ENCODE measurements around the gene ZCCHC7. TPM values are rescaled to one million over a fixed set of nuclear protein-coding genes. Genes with fewer than 3 reads are reported as not detected.

ZCCHC7 gene
- total and polyA plus RNA-seq, 4 donors = 7.7 to 28.0 (median 12.6) TPM

DNA sequence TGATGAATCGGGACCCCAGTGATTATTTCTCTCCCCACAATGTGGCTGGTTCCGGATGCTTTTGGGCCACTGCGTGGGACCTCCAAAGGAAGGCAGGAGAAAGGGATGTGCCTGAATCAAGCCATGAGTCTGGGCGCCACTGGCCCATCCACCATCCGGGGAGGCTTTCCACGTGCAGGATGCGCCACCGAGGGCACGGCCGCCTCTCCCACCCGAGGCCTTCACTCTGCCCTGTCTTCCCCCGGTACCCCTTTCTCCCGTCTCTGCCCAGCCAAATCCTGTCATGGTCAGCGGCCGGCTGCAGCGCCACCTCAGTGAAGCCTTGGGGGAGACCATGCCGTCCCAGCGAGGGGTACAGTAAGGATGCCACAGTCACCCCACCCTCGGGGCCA lies 258.2 kb downstream of the ZCCHC7 start:
- no peaks in the 10 kb centered on the region for H3K27me3 ChIP-seq (ENCODE audit: control insufficient read depth in 3 of 3, insufficient read depth in 3 of 3, low read length in 2 of 3)
- no peaks in the 10 kb centered on the region for H3K4me1 ChIP-seq (ENCODE audit: control insufficient read depth in 5 of 5, insufficient read depth in 5 of 5, low read length in 5 of 5)

GRCh38 chr9:37379835-37380234 lies 259.5 kb downstream of the ZCCHC7 start:
- ATAC-seq (ENCODE audit: insufficient read depth, low FRiP score) = no peak
- WGBS, 2 donors = 61 to 71% methylated on average over 2 of the region's 2 CpGs

More for the DNA sequence above, 258.2 kb downstream of the ZCCHC7 start:
- Histone ChIP-seq H3K27ac (ENCODE audit: low read depth in 1 of 2, low read length in 1 of 2) (no peak overlapping the region), H3K36me3 (ENCODE audit: control insufficient read depth in 4 of 4, insufficient read depth in 4 of 4, low read length in 4 of 4) (no peaks in the 10 kb centered on the region), H3K4me3 (no peak overlapping the region), H3K9me3 (ENCODE audit: control insufficient read depth in 4 of 4, insufficient read depth in 3 of 4, low read length in 3 of 4) (peaks cover 0 to 3% (median 0%) of the 10 kb centered on the region in 4 donors), H3K9ac (ENCODE audit: insufficient read depth in 1 of 2, low read length in 2 of 2) (no peak overlapping the region)
- ATAC-seq (ENCODE audit: insufficient read depth, low FRiP score) = no peak
- no peak for DNase-seq
- TF ChIP-seq, protein P1, sequence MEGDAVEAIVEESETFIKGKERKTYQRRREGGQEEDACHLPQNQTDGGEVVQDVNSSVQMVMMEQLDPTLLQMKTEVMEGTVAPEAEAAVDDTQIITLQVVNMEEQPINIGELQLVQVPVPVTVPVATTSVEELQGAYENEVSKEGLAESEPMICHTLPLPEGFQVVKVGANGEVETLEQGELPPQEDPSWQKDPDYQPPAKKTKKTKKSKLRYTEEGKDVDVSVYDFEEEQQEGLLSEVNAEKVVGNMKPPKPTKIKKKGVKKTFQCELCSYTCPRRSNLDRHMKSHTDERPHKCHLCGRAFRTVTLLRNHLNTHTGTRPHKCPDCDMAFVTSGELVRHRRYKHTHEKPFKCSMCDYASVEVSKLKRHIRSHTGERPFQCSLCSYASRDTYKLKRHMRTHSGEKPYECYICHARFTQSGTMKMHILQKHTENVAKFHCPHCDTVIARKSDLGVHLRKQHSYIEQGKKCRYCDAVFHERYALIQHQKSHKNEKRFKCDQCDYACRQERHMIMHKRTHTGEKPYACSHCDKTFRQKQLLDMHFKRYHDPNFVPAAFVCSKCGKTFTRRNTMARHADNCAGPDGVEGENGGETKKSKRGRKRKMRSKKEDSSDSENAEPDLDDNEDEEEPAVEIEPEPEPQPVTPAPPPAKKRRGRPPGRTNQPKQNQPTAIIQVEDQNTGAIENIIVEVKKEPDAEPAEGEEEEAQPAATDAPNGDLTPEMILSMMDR (IDR thresholded peaks at IDR 0.05; ENCODE audit: control extremely low read depth, extremely low read depth) = no peak
- 91 to 92% methylated on average over 19 of the region's 19 CpGs for WGBS, 2 donors

GRCh38 chr9:37380570-37380969 lies 260.2 kb downstream of the ZCCHC7 start:
- TF ChIP-seq, protein P1 (IDR thresholded peaks at IDR 0.05; ENCODE audit: control extremely low read depth, extremely low read depth) = no peak
- 87 to 90% methylated on average over 9 of the region's 9 CpGs for WGBS, 2 donors

More at GRCh38 chr9:37379835-37380234, 259.5 kb downstream of the ZCCHC7 start:
- no peaks in the 10 kb centered on the region for H3K36me3 ChIP-seq (ENCODE audit: control insufficient read depth in 4 of 4, insufficient read depth in 4 of 4, low read length in 4 of 4)
- H3K27ac ChIP-seq (ENCODE audit: low read depth in 1 of 2, low read length in 1 of 2) = no peak overlapping the region
- TF ChIP-seq, protein P1 (IDR thresholded peaks at IDR 0.05; ENCODE audit: control extremely low read depth, extremely low read depth) = no peak
- H3K27me3 ChIP-seq (ENCODE audit: control insufficient read depth in 3 of 3, insufficient read depth in 3 of 3, low read length in 2 of 3) = no peaks in the 10 kb centered on the region
- H3K4me1 ChIP-seq (ENCODE audit: control insufficient read depth in 5 of 5, insufficient read depth in 5 of 5, low read length in 5 of 5) = no peaks in the 10 kb centered on the region
- peaks cover 0 to 3% (median 0%) of the 10 kb centered on the region in 4 donors for H3K9me3 ChIP-seq (ENCODE audit: control insufficient read depth in 4 of 4, insufficient read depth in 3 of 4, low read length in 3 of 4)
- DNase-seq = no peak
- H3K4me3 ChIP-seq = no peak overlapping the region
- H3K9ac ChIP-seq (ENCODE audit: insufficient read depth in 1 of 2, low read length in 2 of 2) = no peak overlapping the region

More at GRCh38 chr9:37380570-37380969, 260.2 kb downstream of the ZCCHC7 start:
- no peaks in the 10 kb centered on the region for H3K27me3 ChIP-seq (ENCODE audit: control insufficient read depth in 3 of 3, insufficient read depth in 3 of 3, low read length in 2 of 3)
- no peaks in the 10 kb centered on the region for H3K36me3 ChIP-seq (ENCODE audit: control insufficient read depth in 4 of 4, insufficient read depth in 4 of 4, low read length in 4 of 4)
- H3K27ac ChIP-seq (ENCODE audit: low read depth in 1 of 2, low read length in 1 of 2) = no peak overlapping the region
- H3K9me3 ChIP-seq (ENCODE audit: control insufficient read depth in 4 of 4, insufficient read depth in 3 of 4, low read length in 3 of 4) = peaks cover 0 to 3% (median 0%) of the 10 kb centered on the region in 4 donors
- H3K4me3 ChIP-seq = no peak overlapping the region
- DNase-seq (no peak), ATAC-seq (ENCODE audit: insufficient read depth, low FRiP score) (no peak)
- H3K4me1 ChIP-seq (ENCODE audit: control insufficient read depth in 5 of 5, insufficient read depth in 5 of 5, low read length in 5 of 5) = no peaks in the 10 kb centered on the region
- no peak overlapping the region for H3K9ac ChIP-seq (ENCODE audit: insufficient read depth in 1 of 2, low read length in 2 of 2)

Measured in lung (tissue), 12 donors.